BLaER1 (cell line): ENCODE results near the gene LITAFD.
"Not testable (repeated sequence)": the region's sequence is repeated elsewhere in the genome, so short reads cannot be mapped to it uniquely, and the experiment has no call there.

Experiments
- H3K27ac ChIP-seq: shearing (Covaris generic); formaldehyde crosslinking; 2 replicates; pipeline ENCODE4 v1.8.1; 2022
- H3K27me3 ChIP-seq: shearing (Covaris generic); formaldehyde crosslinking; 2 replicates; pipeline ENCODE4 v1.8.1; 2022
- H3K36me3 ChIP-seq: shearing (Covaris generic); formaldehyde crosslinking; 2 replicates; pipeline ENCODE4 v1.8.1; 2022
- H3K4me1 ChIP-seq: shearing (Covaris generic); formaldehyde crosslinking; 2 replicates; pipeline ENCODE4 v1.8.1; 2022
- H3K4me2 ChIP-seq: shearing (Covaris generic); formaldehyde crosslinking; 2 replicates; pipeline ENCODE4 v1.8.1; 2022
- H3K4me3 ChIP-seq: shearing (Covaris generic); formaldehyde crosslinking; 2 replicates; pipeline ENCODE4 v1.8.1; 2022
- H3K9ac ChIP-seq: shearing (Covaris generic); formaldehyde crosslinking; 2 replicates; pipeline ENCODE4 v1.8.1; 2022
- H3K9me3 ChIP-seq: shearing (Covaris generic); formaldehyde crosslinking; 2 replicates; pipeline ENCODE4 v1.8.1; 2022
- H4K20me1 ChIP-seq: shearing (Covaris generic); formaldehyde crosslinking; 2 replicates; pipeline ENCODE4 v1.8.1; 2022
- Cebpa-rat ChIP-seq: shearing (Covaris generic); IDR thresholded peaks from 2 replicates; pipeline ENCODE4 v1.8.1; 2022

The LITAFD gene

DNA sequence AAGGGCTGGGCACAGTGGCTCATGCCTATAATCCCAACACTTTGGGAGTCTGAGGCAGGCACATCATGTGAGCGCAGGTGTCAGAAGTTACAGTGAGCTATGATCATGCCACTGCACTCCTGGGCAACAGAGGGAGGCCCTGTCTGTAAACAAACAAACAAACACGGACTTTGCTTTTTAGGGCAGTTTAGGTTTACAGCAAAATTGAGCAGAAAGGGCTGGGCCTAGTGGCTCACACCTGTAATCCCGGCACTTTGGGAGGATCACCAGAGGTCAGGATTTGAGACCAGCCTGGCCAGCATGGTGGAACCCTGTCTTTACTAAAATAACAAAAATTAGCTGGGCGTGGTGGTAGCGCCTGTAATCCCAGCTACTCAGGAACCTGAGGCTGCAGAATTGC is 10.1 kb upstream of the LITAFD start:
- Histone ChIP-seq H3K27me3 (no peaks in the 10 kb centered on the region), H3K4me2 (peak overlapping the region; percentile 99), H3K36me3 (no peaks in the 10 kb centered on the region), H3K27ac (peak overlapping the region; percentile 49), H3K9ac (peak overlapping the region; percentile 25; the same call in 1 of the 2 replicates), H3K9me3 (no peaks in the 10 kb centered on the region), H3K4me1 (peaks cover 59% of the 10 kb centered on the region), H4K20me1 (peaks cover 3% of the 10 kb centered on the region), H3K4me3 (no peak overlapping the region)
- TF ChIP-seq Cebpa-rat = no peak

GRCh38 chr16:8872967-8873865 is 8.9 kb upstream of the LITAFD start:
- TF ChIP-seq Cebpa-rat = no peak
- H3K4me1 ChIP-seq = peaks cover 63% of the 10 kb centered on the region
- H3K36me3 ChIP-seq = no peaks in the 10 kb centered on the region
- no peak overlapping the region for H3K27ac ChIP-seq
- no peak overlapping the region; the same call in none of the 2 replicates for H3K4me2 ChIP-seq
- no peaks in the 10 kb centered on the region for H3K9me3 ChIP-seq
- H3K9ac ChIP-seq = no peak overlapping the region
- no peaks in the 10 kb centered on the region for H4K20me1 ChIP-seq
- no peaks in the 10 kb centered on the region for H3K27me3 ChIP-seq
- H3K4me3 ChIP-seq = no peak overlapping the region

- not testable (repeated sequence) for H3K36me3 ChIP-seq, H3K27ac ChIP-seq, H3K9ac ChIP-seq, H3K4me3 ChIP-seq, H3K27me3 ChIP-seq, H3K9me3 ChIP-seq, H4K20me1 ChIP-seq
- H3K4me2 ChIP-seq = peak overlapping the region; percentile 27
- peaks cover 69% of the 10 kb centered on the region for H3K4me1 ChIP-seq
Observed at GRCh38 chr16:8873866-8874195, 8.3 kb upstream of the LITAFD start.

DNA sequence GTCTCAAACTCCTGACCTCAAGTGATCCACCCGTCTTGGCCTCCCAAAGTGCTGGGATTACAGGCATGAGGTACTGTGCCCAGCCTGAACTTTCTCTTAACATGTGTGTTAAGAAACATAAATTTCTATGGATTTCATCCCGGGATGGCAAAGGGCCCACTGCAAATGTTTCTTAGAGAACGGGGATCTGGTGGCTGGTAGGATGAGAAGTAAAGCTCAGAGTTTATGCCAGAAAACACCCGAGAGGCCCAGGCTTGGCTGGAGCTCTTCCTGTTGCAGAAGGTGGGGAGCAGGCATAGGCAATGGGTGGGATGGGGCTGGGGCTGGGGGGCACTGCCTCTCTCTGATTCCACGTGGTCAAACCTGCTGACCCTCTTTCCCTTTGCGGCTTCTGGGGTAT is 7.8 kb upstream of the LITAFD start:
- H3K9ac ChIP-seq = no peak overlapping the region
- H3K36me3 ChIP-seq = no peaks in the 10 kb centered on the region
- peaks cover 67% of the 10 kb centered on the region for H3K4me1 ChIP-seq
- H4K20me1 ChIP-seq = no peaks in the 10 kb centered on the region
- peak overlapping the region; percentile 27 for H3K4me2 ChIP-seq
- H3K9me3 ChIP-seq = no peaks in the 10 kb centered on the region
- H3K27me3 ChIP-seq = no peaks in the 10 kb centered on the region
- H3K27ac ChIP-seq = 0 out of 2 replicates have a peak overlapping the region, but pooled peaks have one; percentile 41
- TF ChIP-seq Cebpa-rat = no peak
- no peak overlapping the region for H3K4me3 ChIP-seq

GRCh38 chr16:8875317-8875716 is 6.8 kb upstream of the LITAFD start:
- not testable (repeated sequence) for H3K36me3 ChIP-seq, H3K4me3 ChIP-seq, H3K9me3 ChIP-seq, H3K27ac ChIP-seq, H3K27me3 ChIP-seq, H4K20me1 ChIP-seq, H3K4me2 ChIP-seq, H3K9ac ChIP-seq
- H3K4me1 ChIP-seq = peaks cover 67% of the 10 kb centered on the region

- no peak for TF ChIP-seq Cebpa-rat
- H3K27me3 ChIP-seq = no peaks in the 10 kb centered on the region
- H3K9me3 ChIP-seq = no peaks in the 10 kb centered on the region
- H3K27ac ChIP-seq = peak overlapping the region; percentile 35; the same call in 1 of the 2 replicates
- peak overlapping the region; percentile 1; the same call in 1 of the 2 replicates for H3K4me2 ChIP-seq
- H3K4me3 ChIP-seq = no peak overlapping the region
- H3K36me3 ChIP-seq = no peaks in the 10 kb centered on the region
- H4K20me1 ChIP-seq = no peaks in the 10 kb centered on the region
- H3K9ac ChIP-seq = no peak overlapping the region
- peaks cover 62% of the 10 kb centered on the region for H3K4me1 ChIP-seq
Observed at GRCh38 chr16:8877894-8878522, 4.1 kb upstream of the LITAFD start.

DNA sequence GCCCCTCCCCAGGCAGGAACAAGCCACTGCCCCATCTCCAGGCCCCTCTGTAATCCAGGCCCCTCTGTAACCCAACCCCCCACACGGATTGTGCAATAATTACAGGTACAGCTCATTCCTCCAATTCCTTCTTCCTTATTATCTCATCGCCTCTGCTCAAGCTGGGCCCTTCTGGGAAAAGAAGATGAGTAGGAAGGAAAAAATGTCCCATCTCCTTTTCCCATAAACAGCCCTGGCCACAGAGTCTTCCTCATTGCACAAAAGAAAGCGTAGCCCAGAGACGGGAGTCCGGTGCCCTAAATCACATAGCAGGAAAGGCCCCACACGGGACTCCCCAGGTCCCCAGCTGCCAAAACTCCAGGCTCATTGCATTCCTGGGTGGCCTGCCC is 3.6 kb upstream of the LITAFD start:
- peak; percentile 78 for TF ChIP-seq Cebpa-rat
- Histone ChIP-seq H4K20me1 (no peaks in the 10 kb centered on the region), H3K27ac (peak overlapping the region; percentile 35; the same call in 1 of the 2 replicates)

DNA sequence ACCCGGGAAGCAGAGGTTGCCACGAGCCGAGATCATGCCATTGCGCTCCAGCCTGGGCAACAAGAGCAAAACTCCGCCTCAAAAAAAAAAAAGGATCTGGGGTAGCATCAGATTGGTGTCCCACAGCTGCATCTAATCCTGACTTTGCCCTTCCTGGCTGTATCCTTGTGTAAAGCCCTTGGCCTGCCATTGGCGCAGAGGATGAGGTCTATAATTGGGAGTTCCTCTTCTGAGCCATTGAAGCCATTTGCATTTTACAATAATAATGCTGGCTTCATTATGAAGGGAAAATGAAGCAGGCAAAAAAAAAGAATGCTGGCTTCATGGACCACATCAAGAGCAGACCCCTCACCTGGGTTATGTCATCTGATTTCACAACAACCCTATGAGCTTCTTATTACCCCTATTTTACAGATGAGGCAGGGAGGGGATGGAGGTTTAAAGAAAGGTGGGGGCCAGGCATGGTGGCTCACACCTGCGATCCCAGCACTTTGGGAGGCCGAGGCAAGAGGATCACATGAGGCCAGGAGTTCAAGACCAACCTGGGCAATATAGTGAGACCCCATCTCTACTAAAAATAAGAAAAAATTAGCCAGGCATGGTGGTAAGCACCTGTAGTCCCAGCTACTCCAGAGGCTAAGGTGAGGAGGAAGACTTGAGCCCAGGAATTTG is 1.2 kb upstream of the LITAFD start:
- Histone ChIP-seq H3K36me3 (no peaks in the 10 kb centered on the region), H4K20me1 (peaks cover 11% of the 10 kb centered on the region), H3K9me3 (no peaks in the 10 kb centered on the region), H3K4me1 (peaks cover 57% of the 10 kb centered on the region), H3K4me2 (no peak overlapping the region), H3K27ac (no peak overlapping the region), H3K9ac (no peak overlapping the region), H3K4me3 (no peak overlapping the region), H3K27me3 (no peaks in the 10 kb centered on the region)
- no peak for TF ChIP-seq Cebpa-rat

More for the DNA sequence above, 3.6 kb upstream of the LITAFD start:
- H3K4me1 ChIP-seq = peaks cover 57% of the 10 kb centered on the region
- no peaks in the 10 kb centered on the region for H3K9me3 ChIP-seq
- H3K4me2 ChIP-seq = peak overlapping the region; percentile 1; the same call in 1 of the 2 replicates
- H3K36me3 ChIP-seq = no peaks in the 10 kb centered on the region
- H3K27me3 ChIP-seq = no peaks in the 10 kb centered on the region
- no peak overlapping the region for H3K4me3 ChIP-seq
- no peak overlapping the region for H3K9ac ChIP-seq

GRCh38 chr16:8882725-8883377 is 700 bp downstream of the LITAFD start:
- Histone ChIP-seq H3K36me3 (peaks cover 8% of the 10 kb centered on the region; the same call in 1 of the 2 replicates), H3K4me1 (peaks cover 74% of the 10 kb centered on the region), H4K20me1 (peaks cover 30% of the 10 kb centered on the region), H3K27me3 (0 out of 2 replicates have a peak, but pooled peaks cover 3% of the 10 kb centered on the region), H3K9me3 (no peaks in the 10 kb centered on the region), H3K27ac (no peak overlapping the region), H3K9ac (no peak overlapping the region), H3K4me3 (no peak overlapping the region), H3K4me2 (no peak overlapping the region)
- TF ChIP-seq Cebpa-rat = no peak
